Right lobe of liver (tissue), 4 donors: Measurements from ENCODE around the gene FMNL2.

Experiments used
- POLR2A ChIP-seq: fragments of 450-650 bp; IDR thresholded peaks from one replicate; pipeline ENCODE4 v1.6.1; 2017; ENCODE audit warnings: antibody characterized with exemption, mild to moderate bottlenecking
- TF ChIP-seq, protein P1 (sequence below), 4 donors: fragments of 200-600 bp in 3 of 4; fragments of 450-650 bp in 1 of 4; IDR thresholded peaks; one replicate each; pipeline versions ENCODE4 v1.5.1 to v1.8.0; 2016 to 2022; ENCODE audit warnings: antibody characterized with exemption in 4 of 4, mild to moderate bottlenecking in 2 of 4
- donor health status: DM: no; HTN: no; CAD: no.
- donor health status: DM: no; HTN: no; CAD: no.
- donor health status: DM: no; HTN: yes; CAD: no.

- no peak for TF ChIP-seq POLR2A
- TF ChIP-seq, protein P1, sequence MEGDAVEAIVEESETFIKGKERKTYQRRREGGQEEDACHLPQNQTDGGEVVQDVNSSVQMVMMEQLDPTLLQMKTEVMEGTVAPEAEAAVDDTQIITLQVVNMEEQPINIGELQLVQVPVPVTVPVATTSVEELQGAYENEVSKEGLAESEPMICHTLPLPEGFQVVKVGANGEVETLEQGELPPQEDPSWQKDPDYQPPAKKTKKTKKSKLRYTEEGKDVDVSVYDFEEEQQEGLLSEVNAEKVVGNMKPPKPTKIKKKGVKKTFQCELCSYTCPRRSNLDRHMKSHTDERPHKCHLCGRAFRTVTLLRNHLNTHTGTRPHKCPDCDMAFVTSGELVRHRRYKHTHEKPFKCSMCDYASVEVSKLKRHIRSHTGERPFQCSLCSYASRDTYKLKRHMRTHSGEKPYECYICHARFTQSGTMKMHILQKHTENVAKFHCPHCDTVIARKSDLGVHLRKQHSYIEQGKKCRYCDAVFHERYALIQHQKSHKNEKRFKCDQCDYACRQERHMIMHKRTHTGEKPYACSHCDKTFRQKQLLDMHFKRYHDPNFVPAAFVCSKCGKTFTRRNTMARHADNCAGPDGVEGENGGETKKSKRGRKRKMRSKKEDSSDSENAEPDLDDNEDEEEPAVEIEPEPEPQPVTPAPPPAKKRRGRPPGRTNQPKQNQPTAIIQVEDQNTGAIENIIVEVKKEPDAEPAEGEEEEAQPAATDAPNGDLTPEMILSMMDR (IDR thresholded peaks at IDR 0.05), result no peak
These were observed 259.2 kb downstream of the FMNL2 start for GRCh38 chr2:152594022-152594766.
